Fibroblast of skin of scalp (primary cell): ENCODE measurements around the gene USE1.

Experiments
- DNase-seq: peaks from one replicate; pipeline ENCODE4 v3.0.0-alpha.2; 2013

The USE1 gene

GRCh38 chr19:17205237-17206140 lies 9.7 kb upstream of the USE1 start:
- DNase-seq: peak; percentile 27

- no peak for DNase-seq
Observed at GRCh38 chr19:17206736-17207581, 8.2 kb upstream of the USE1 start.

GRCh38 chr19:17209126-17210036 lies 5.8 kb upstream of the USE1 start:
- DNase-seq: peak; percentile 48

GRCh38 chr19:17210296-17210695 lies 4.9 kb upstream of the USE1 start:
- no peak for DNase-seq

- no peak for DNase-seq
Observed at GRCh38 chr19:17211547-17212446, 3.4 kb upstream of the USE1 start.

- DNase-seq: no peak
Observed at GRCh38 chr19:17213334-17213733, 1.8 kb upstream of the USE1 start.

GRCh38 chr19:17214508-17215126 lies 540 bp upstream of the USE1 start:
- no peak for DNase-seq

- no peak for DNase-seq
Observed at GRCh38 chr19:17216058-17216670, 1.0 kb downstream of the USE1 start.

GRCh38 chr19:17219286-17219685 lies 4.1 kb downstream of the USE1 start:
- DNase-seq: no peak

- peak; percentile 72 for DNase-seq
Observed at GRCh38 chr19:17220207-17220758, 5.1 kb downstream of the USE1 start.

- no peak for DNase-seq
Observed at GRCh38 chr19:17225053-17225452, 9.9 kb downstream of the USE1 start.

GRCh38 chr19:17226002-17226933 lies 11.1 kb downstream of the USE1 start, which contains the start of gene OCEL1:
TSS of gene OCEL1 (plus strand) at chr19:17226226. CDS start at chr19:17226248, 22 bp downstream.
- DNase-seq: peak; percentile 97

- DNase-seq: no peak
Observed at GRCh38 chr19:17227798-17228367, 12.7 kb downstream of the USE1 start.

- DNase-seq: no peak
Observed at GRCh38 chr19:17229890-17230289, 14.7 kb downstream of the USE1 start.

GRCh38 chr19:17232258-17232657 lies 17.1 kb downstream of the USE1 start:
- DNase-seq: no peak

GRCh38 chr19:17234911-17235299 lies 19.7 kb downstream of the USE1 start:
- DNase-seq: peak; percentile 46

GRCh38 chr19:17235300-17235970 lies 20.3 kb downstream of the USE1 start:
- DNase-seq: peak; percentile 64
